ENCODE measurements around the gene COL27A1.
"Not testable (repeated sequence)": the region's sequence is repeated elsewhere in the genome, so short reads cannot be mapped to it uniquely, and the experiment has no call there.

Gene COL27A1

DNA sequence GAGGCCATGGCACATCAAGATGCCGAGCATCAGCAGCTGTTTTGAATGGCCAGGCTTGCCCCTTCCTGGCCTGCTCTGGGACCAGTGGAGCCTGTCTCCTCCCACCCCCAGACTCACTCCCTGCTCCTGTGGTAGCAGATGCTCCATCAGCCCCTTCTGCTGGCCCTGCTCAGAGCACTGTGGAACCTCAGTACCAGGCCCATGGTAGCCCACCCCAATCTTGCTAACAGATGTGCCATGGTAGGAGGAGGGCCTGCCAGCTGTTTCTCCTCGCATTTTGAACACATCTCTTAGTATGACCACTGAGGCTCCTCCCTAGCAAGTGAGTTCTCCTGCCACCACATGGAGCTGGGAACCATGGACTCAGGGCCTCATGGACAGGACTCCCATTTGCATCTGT is 29.5 kb downstream of the COL27A1 start:
- no peak for DNase-seq
- TF ChIP-seq POLR2A (IDR thresholded peaks at IDR 0.05; ENCODE audit: low read length) (no peak), GATA1 (IDR thresholded peaks at IDR 0.05; ENCODE audit: low read depth, low read length) (no peak)

DNA sequence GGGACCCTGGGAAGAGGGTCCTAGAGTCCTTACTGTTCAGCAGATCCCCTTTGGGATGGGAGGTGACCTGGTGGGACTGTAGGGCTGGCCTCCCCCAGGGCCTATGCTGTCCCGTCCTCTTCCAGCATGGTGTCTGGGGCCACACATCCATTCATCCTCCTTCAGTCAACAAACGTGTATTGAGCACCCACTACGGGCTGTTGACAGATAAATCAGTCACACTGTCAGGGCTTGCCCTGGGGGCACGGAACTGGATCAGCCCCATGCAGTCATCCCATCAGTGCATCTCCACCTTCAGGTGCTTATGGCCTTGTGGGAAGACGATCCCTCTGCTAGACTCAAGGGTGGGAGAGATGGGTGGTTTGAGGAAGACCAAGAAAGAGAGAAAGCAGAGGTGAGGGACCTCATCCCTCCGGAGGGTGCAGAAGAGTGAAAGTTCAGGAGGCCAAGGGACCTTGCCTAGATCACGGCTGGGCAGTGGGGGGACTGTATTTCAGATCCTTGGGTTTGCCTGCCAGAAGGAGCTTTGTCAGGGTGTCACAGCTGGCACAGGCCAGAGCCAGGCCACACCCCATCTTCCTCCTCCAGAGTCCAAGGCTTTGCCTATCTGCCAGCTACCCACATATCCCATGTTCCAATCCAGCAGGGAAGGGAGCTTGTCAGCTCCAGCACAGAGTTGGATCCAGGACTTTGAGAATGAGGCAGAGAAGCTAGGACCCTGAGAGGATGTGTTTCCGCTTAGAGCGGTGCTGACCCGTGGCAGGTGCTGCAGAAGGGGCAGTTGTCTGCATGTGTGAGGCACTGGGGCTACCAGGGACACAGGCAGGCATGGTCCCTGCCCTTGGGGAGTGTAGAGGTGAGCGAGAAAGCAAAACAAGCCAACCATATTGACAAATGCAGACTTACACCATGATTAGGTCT is 30.5 kb downstream of the COL27A1 start:
- TF ChIP-seq GATA1 (IDR thresholded peaks at IDR 0.05; ENCODE audit: low read depth, low read length), result no peak
- TF ChIP-seq POLR2A (IDR thresholded peaks at IDR 0.05; ENCODE audit: low read length), result no peak
- no peak for DNase-seq

DNA sequence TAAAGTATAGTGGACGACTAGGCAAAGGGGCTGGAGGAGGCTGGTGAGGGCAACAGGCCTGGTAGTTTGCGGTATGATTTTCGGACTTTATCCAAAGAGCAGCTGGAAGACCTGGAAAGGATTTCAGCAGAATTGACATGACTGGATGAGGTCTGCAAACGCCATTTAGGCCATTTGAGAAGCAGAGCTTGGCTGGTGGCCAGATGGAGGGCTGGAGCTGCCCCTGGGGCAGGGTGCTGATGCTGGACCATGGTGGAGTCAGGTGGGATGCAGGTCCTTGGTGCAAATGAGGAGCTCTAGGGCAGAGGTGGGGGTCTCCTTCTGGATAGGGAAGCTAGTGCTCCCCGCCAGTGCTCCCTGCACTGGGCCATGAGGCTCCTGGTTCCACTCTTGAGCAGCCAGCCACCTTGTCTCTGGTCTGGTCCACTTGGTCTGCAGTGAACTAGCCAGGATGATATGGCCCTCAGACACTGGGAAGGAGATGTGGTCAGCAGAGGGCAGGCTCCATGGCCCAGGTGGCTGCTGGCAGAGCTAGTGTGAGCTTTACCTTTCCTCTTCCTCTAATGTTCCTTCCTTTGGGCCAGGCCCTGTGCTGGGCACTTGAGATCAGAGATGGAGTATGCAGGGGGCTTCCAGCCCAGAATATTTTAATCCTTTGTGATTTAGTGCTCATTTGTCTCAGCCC is 31.4 kb downstream of the COL27A1 start:
- no peak for DNase-seq
- TF ChIP-seq POLR2A (IDR thresholded peaks at IDR 0.05; ENCODE audit: low read length) (no peak), GATA1 (IDR thresholded peaks at IDR 0.05; ENCODE audit: low read depth, low read length) (no peak)

DNA sequence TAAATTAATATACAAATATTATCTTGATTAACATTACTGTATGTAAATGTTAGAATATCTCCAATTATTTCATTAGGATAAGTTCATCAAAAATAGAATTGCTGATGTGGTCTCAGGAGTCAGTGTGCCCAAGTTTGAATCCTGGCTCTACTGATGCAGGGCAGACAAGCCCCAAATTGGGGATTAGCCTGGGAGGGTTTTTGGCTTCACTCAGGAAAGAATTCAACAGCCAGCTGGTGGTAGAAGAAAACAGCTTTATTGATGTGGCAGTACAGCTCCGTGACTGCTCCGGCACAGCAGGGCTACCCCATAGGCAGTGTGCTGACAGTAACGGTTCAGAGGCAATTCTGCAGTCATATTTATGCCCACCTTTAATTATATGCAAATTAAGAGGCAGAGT is 32.5 kb downstream of the COL27A1 start:
- TF ChIP-seq GATA1 (IDR thresholded peaks at IDR 0.05; ENCODE audit: low read depth, low read length) (no peak), POLR2A (IDR thresholded peaks at IDR 0.05; ENCODE audit: low read length) (no peak)

DNA sequence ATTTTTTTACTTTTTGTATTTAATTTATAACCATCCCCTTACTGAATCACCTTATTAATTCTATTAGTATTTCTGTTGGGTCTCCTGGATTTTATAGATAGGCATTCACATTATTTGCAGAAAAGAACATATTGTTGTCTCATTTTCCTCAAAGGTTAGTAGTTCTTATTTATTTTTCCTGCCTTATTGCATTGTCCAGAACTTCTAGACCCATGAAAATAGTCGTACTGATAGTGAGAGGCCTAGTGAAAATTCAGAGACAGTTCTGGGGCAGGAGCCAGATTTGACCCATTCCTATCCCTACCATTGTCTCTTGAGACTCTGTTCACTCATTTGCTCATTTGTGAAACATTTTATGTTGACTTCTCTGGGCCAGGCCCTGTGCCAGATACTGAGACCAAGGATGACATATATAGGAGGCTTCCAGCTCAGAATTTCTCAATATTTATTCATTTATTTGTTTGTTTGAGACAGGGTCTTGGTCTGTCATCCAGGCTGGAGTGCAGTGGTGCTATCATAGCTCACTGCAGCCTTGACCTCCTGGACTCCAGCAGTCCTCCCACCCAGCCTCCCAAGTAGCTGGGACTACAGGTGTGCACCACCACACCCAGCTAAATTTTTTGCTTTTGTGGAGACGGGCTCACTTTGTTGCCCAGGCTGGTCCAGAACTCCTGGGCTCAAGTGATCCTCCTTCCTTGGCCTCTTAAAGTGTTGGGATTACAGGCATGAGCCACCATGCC is 34.7 kb downstream of the COL27A1 start:
- TF ChIP-seq GATA1 (IDR thresholded peaks at IDR 0.05; ENCODE audit: low read depth, low read length) (no peak), POLR2A (IDR thresholded peaks at IDR 0.05; ENCODE audit: low read length) (no peak)
- DNase-seq, result no peak

More for the DNA sequence above, 32.5 kb downstream of the COL27A1 start:
- DNase-seq, result no peak

DNA sequence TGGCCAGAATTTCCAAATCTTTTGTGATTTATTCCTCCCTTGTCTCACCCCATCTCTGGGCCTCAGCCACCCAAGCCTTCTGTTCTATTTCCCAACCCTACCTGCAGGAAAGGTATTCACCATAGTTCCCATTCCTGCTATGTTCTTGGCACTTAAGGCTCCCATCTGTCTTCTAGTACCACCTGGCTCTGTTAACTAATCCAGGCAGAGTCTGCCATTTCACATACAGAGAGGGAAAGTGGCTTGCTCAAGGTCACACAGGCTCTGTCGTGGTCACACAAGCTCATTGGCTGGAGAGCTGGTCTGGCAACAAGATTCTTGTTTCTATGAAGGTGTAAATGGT is 35.2 kb downstream of the COL27A1 start:
- no peak for DNase-seq
- TF ChIP-seq GATA1 (IDR thresholded peaks at IDR 0.05; ENCODE audit: low read depth, low read length) (no peak), POLR2A (IDR thresholded peaks at IDR 0.05; ENCODE audit: low read length) (no peak)

DNA sequence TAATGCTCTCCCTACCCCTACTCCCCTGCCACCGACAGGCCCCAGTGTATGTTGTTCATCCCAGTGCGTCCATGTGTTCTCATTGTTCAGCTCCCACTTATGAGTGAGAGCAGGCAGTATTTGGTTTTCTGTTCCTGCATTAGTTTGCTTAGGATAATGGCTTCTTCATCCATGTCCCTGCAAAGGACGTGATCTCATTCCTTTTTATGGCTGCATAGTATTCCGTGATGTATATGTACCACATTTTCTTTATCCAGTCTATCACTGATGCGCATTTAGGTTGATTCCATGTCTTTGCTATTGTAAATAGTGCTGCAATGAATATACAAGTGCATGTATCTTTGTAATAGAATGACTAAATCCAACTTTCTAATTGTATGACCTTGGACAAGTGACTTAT is 36.1 kb downstream of the COL27A1 start:
- not testable (repeated sequence) for DNase-seq

DNA sequence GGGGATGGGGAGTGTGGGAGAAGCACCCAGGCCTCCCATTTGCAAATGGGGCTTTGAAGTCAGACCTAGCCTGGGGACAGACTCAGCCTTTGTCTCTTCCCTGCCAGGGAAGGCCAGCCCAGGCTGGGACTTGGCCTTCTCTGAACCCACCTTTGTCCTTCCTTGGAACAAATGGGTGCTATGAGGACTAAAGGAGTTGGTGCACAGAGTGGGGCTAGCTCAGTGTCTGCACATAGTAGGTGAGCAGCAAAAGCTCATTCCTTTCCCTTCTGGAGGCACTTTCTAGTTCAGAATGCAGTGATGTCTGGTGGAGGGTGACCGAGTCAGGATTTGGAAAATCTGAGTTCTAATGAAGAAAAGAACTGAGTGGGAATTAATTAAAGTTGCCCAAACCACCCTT is 37.2 kb downstream of the COL27A1 start:
- TF ChIP-seq POLR2A (IDR thresholded peaks at IDR 0.05; ENCODE audit: low read length) (no peak), GATA1 (IDR thresholded peaks at IDR 0.05; ENCODE audit: low read depth, low read length) (no peak)
- DNase-seq, result no peak

DNA sequence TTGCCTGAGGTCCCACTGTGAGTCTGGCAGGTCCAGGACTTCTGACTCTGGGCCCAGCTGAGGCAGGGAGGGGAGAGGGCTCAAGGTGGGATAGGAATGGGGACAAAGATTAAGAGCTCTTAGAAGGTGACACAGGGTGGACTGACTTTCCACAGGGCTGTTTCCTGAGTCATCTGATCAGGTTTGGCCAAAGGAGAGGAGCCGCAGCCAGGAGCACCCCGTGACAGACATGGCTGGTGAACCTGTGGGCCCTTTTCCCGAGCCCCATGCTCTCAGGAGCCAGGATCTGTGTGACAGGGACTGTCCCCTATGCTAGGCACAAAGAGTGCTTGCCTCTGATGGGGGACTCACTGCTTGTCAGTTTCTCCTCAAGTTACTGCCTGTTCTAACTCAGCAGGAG is 37.8 kb downstream of the COL27A1 start:
- TF ChIP-seq POLR2A (IDR thresholded peaks at IDR 0.05; ENCODE audit: low read length) (no peak), GATA1 (IDR thresholded peaks at IDR 0.05; ENCODE audit: low read depth, low read length) (no peak)
- no peak for DNase-seq

DNA sequence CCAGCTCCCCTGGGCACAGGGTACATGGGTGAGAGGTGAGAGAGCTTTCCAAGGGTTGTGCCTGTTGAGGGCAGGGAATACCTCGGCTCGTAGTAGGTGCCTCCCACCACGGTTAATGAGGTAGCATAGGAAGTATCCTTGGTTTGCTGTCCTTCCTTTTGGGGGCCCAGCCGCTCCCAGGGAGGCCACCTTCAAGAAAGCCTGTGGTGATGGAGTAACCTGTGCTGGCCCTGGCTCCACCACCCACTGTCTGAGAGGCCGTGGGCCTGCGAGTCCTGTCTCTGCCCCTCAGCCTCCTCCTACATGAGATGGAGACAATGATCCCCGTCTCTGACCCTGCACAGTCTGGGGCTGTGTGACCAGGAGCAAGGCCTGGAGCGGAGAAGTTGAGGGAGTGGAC is 40.8 kb downstream of the COL27A1 start:
- TF ChIP-seq GATA1 (IDR thresholded peaks at IDR 0.05; ENCODE audit: low read depth, low read length), result no peak
- no peak for TF ChIP-seq POLR2A (IDR thresholded peaks at IDR 0.05; ENCODE audit: low read length)
- no peak for DNase-seq

DNA sequence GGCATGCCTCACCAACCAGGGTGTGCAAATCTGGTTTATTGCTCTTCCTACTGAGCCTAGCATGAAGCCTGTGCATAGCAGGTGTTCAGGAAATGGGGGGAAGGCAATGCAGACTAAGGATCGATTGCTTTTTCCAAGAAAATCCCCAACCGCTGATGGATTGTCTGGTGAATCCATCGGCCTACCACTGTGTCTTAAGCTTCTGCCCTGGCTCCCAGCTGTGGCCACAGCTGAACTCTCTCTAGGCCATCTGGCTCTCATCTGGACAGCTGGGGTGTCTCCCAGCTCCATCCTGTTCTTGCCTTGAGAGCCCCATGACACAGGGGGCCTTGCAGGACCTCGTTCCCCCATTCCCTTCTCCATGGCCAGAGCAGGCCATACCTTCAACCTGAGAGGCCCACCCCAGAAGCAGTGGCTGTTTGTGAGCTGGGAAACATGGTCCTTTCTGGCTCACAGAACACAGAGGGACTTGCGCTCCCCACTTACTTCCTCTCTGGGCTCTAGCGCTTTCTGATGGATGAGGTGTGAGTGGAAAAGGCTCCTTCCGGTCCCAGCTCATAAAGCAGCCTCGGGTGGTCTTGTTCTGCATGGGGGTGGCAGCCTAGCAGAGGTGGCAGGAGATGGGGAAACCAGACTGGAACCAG is 41.8 kb downstream of the COL27A1 start:
- no peak for DNase-seq
- TF ChIP-seq GATA1 (IDR thresholded peaks at IDR 0.05; ENCODE audit: low read depth, low read length), result no peak
- TF ChIP-seq POLR2A (IDR thresholded peaks at IDR 0.05; ENCODE audit: low read length), result no peak

DNA sequence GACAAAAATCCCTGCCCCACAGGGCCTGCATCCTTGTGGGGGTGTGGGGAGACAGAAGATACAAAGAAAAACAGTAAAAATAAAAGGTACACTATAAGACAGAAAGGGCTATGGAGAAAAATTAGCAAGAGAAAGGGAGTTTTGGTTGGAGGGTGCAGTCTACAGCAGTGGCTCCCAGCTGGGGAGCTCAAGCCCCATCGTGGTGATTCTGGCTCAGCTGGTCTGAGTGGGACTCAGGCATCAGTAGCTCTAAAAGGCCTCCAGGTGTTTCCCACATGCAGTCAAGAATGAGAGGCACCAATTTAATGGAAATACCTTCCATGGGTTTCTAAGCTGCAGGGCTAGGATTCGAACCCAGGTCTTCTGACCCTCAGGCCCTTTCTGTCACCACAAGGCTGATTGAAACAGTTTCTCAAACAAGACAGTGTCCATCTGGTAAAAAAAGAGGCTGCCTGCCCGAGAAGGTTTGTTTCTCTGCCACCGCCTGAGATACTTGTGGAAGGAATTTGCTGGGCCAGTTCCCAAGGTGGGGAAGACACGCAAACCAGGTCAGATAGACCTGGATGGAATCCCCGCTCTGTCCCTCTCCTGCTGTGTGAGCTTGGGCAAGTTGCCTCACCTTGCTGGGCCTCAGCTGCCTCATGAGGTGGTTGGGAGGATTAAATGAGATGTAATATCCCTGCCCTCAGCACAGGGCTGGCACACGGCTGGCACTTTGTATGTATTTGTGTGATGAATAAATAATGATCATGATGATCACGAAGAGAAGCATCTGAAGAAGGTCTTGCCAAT is 43.1 kb downstream of the COL27A1 start:
- no peak for TF ChIP-seq POLR2A (IDR thresholded peaks at IDR 0.05; ENCODE audit: low read length)
- TF ChIP-seq GATA1 (IDR thresholded peaks at IDR 0.05; ENCODE audit: low read depth, low read length), result no peak
- no peak for DNase-seq

DNA sequence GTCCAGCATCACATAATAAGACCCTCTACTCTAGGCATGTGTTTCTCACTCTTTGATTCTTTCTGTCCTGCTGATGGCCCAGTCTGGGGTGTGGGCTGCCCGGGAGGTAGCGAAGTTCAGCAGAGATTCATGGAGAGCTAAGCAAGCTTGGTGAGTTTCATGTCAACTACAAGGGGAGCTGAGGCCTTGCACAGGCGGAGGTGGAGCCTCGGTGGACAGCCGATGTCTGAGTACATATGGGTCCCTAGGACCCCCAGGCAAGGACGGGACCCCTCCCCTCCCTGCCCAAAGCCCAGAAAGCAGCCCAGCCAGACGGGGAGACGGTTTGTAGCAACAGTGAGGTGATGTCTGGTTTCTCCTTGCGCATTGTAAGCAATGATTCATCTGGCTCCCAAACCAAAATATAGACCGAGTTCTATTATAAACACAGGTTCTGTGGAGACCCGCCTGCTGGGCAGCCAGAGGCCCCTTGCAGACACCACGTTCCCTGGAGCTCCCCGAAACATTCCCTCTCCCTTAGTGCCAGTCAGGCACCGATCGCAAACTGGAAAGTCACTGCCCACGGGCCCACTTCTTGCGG is 45.5 kb downstream of the COL27A1 start:
- TF ChIP-seq POLR2A (IDR thresholded peaks at IDR 0.05; ENCODE audit: low read length), result no peak
- no peak for TF ChIP-seq GATA1 (IDR thresholded peaks at IDR 0.05; ENCODE audit: low read depth, low read length)
- DNase-seq, result no peak

Measured in erythroblast (primary cell).